H1 (cell line): ENCODE data around the gene TKFC. TPM values are rescaled to one million over a fixed set of nuclear protein-coding genes. Genes with fewer than 3 reads are reported as not detected.

ENCODE experiments used
- CTCF ChIA-PET: fragments of 300-600 bp; sonication (Branson Sonifier 250); formaldehyde crosslinking; loops from one replicate; lab custom pipeline; 2021; ENCODE audit not compliant: partially characterized antibody; lab: Charles Lee
- POLR2A ChIA-PET: fragments of 300-600 bp; sonication (Branson Sonifier 250); formaldehyde crosslinking; loops from one replicate; lab custom pipeline; 2021; ENCODE audit warnings: inconsistent platforms; ENCODE audit not compliant: partially characterized antibody; lab: Charles Lee
- DNase-seq, 2 experiments: peaks; one replicate each; pipeline versions ENCODE4 v3.0.0 to v3.0.0-alpha.2; 2010 to 2022; ENCODE audit warnings: low spot score in 2 of 2, low read depth in 1 of 2, mixed read lengths in 1 of 2
- FAIRE-seq: peaks from 2 replicates; lab custom pipeline; 2011; peaks lifted over from hg19 to GRCh38; lab: Jason Lieb, UNC
- H2AFZ ChIP-seq: 2 replicates; pipeline ENCODE4 v1.8.1; 2012; ENCODE audit warnings: low read length, inconsistent platforms
- H2AK5ac ChIP-seq: 2 replicates; pipeline ENCODE4 v1.6.1; 2013; ENCODE audit warnings: low read depth, low read length
- H2BK120ac ChIP-seq: replicated peaks from 2 replicates; pipeline ENCODE3; 2013; ENCODE audit warnings: low read depth, low read length, inconsistent platforms
- H2BK12ac ChIP-seq: 2 replicates; pipeline ENCODE4 v1.6.1; 2013; ENCODE audit warnings: low read depth, low read length
- H2BK15ac ChIP-seq: 2 replicates; pipeline ENCODE4 v1.6.1; 2013; ENCODE audit warnings: low read length
- H2BK20ac ChIP-seq: 2 replicates; pipeline ENCODE4 v1.6.1; 2013; ENCODE audit warnings: low read length
- H2BK5ac ChIP-seq: 2 replicates; pipeline ENCODE4 v1.6.1; 2013; ENCODE audit warnings: low read depth, low read length
- H3K14ac ChIP-seq: 2 replicates; pipeline ENCODE4 v1.6.1; 2013; ENCODE audit warnings: inconsistent platforms; ENCODE audit not compliant: insufficient read length
- H3K18ac ChIP-seq: 2 replicates; pipeline ENCODE4 v1.6.1; 2013; ENCODE audit warnings: low read length; ENCODE audit errors: extremely low read depth
- H3K23ac ChIP-seq: 2 replicates; pipeline ENCODE4 v1.6.1; 2013; ENCODE audit warnings: inconsistent platforms; ENCODE audit not compliant: insufficient read length
- H3K23me2 ChIP-seq: 2 replicates; pipeline ENCODE4 v1.6.1; 2013; ENCODE audit warnings: low read depth, low read length
- H3K27ac ChIP-seq: 2 replicates; pipeline ENCODE4 v1.6.1; 2011; ENCODE audit warnings: low read depth, low read length, inconsistent platforms
- H3K27me3 ChIP-seq, 4 experiments: replicated peaks in 1 of 4; 1 replicate in 1 of 4; 2 replicates in 3 of 4; pipeline versions ENCODE4 v1.6.1 to v1.8.1; 2011 to 2013; ENCODE audit warnings: low read length in 3 of 4, mild to moderate bottlenecking in 3 of 4, inconsistent platforms in 2 of 4, mixed read lengths in 2 of 4, moderate library complexity in 1 of 4; ENCODE audit not compliant: control insufficient read depth in 3 of 4, insufficient read depth in 3 of 4; ENCODE audit errors: extremely low read depth in 1 of 4
- H3K36me3 ChIP-seq, 4 experiments: 2 replicates each; pipeline versions ENCODE4 v1.6.1 to v1.8.1; 2011 to 2013; ENCODE audit warnings: mild to moderate bottlenecking in 4 of 4, low read length in 3 of 4, moderate library complexity in 2 of 4, control low read depth in 1 of 4, inconsistent platforms in 1 of 4; ENCODE audit not compliant: insufficient read depth in 4 of 4, control insufficient read depth in 2 of 4
- H3K4ac ChIP-seq: replicated peaks from 2 replicates; pipeline ENCODE3; 2013; ENCODE audit warnings: low read length, low read depth, mixed read lengths, inconsistent platforms; ENCODE audit not compliant: insufficient read length
- H3K4me1 ChIP-seq, 4 experiments: replicated peaks in 1 of 4; 1 replicate in 1 of 4; 2 replicates in 3 of 4; pipeline versions ENCODE4 v1.6.1 to v1.8.1; 2011 to 2013; ENCODE audit warnings: low read length in 3 of 4, inconsistent platforms in 2 of 4, mixed read lengths in 1 of 4; ENCODE audit not compliant: insufficient read depth in 4 of 4, control insufficient read depth in 3 of 4
- H3K4me2 ChIP-seq, 2 experiments: 2 replicates each; pipeline versions ENCODE4 v1.6.1 to v1.8.1; 2011 to 2013; ENCODE audit warnings: low read depth in 2 of 2, low read length in 2 of 2, control low read depth in 1 of 2, inconsistent platforms in 1 of 2, mild to moderate bottlenecking in 1 of 2; ENCODE audit not compliant: insufficient read depth in 1 of 2
- H3K4me3 ChIP-seq, 4 experiments: fragments of 200-600, 300-600 bp in 1 of 4; sonication (generic), shearing (Covaris generic), sonication (Bioruptor Twin) in 1 of 4; 2 replicates each; pipeline versions ENCODE4 v1.5.1 to v1.8.1; 2011 to 2016; ENCODE audit warnings: low read length in 4 of 4, low read depth in 3 of 4, control low read depth in 2 of 4, inconsistent platforms in 2 of 4, mild to moderate bottlenecking in 2 of 4, mixed read lengths in 1 of 4, moderate library complexity in 1 of 4; ENCODE audit not compliant: insufficient read depth in 2 of 4; ENCODE audit errors: extremely low read depth in 1 of 4
- H3K56ac ChIP-seq: replicated peaks from 2 replicates; pipeline ENCODE3; 2013; ENCODE audit warnings: low read depth, mild to moderate bottlenecking, mixed read lengths, low read length, inconsistent platforms; ENCODE audit not compliant: insufficient read length
- H3K79me1 ChIP-seq: 2 replicates; pipeline ENCODE4 v1.6.1; 2013; ENCODE audit warnings: low read depth, low read length, control low read depth
- H3K79me2 ChIP-seq, 2 experiments: 2 replicates each; pipeline versions ENCODE4 v1.6.1 to v1.8.1; 2012 to 2013; ENCODE audit warnings: low read length in 2 of 2, mild to moderate bottlenecking in 2 of 2, inconsistent platforms in 1 of 2; ENCODE audit not compliant: insufficient read depth in 2 of 2, control insufficient read depth in 1 of 2
- H3K9ac ChIP-seq, 4 experiments: replicated peaks in 1 of 4; 1 replicate in 1 of 4; 2 replicates in 3 of 4; pipeline versions ENCODE4 v1.6.1 to v1.8.1; 2011 to 2013; ENCODE audit warnings: low read depth in 3 of 4, low read length in 3 of 4, control low read depth in 2 of 4, mild to moderate bottlenecking in 2 of 4, moderate library complexity in 2 of 4, inconsistent platforms in 1 of 4; ENCODE audit errors: extremely low read depth in 1 of 4
- H3K9me3 ChIP-seq, 2 experiments: 2 replicates each; pipeline versions ENCODE4 v1.6.1 to v1.8.1; 2012 to 2013; ENCODE audit warnings: mild to moderate bottlenecking in 2 of 2, moderate library complexity in 2 of 2, control low read depth in 1 of 2, inconsistent platforms in 1 of 2, low read depth in 1 of 2, low read length in 1 of 2, mixed read lengths in 1 of 2; ENCODE audit not compliant: insufficient read depth in 2 of 2
- H4K20me1 ChIP-seq, 2 experiments: replicated peaks in 1 of 2; 2 replicates each; pipeline versions ENCODE3 to v1.8.1; 2011 to 2013; ENCODE audit warnings: inconsistent platforms in 2 of 2, low read length in 2 of 2, mild to moderate bottlenecking in 1 of 2; ENCODE audit not compliant: insufficient read depth in 2 of 2, control insufficient read depth in 1 of 2
- H4K5ac ChIP-seq: 2 replicates; pipeline ENCODE4 v1.6.1; 2013; ENCODE audit warnings: low read length, low read depth, mixed read lengths, inconsistent platforms; ENCODE audit not compliant: insufficient read length
- H4K8ac ChIP-seq: 2 replicates; pipeline ENCODE4 v1.8.0; 2013; ENCODE audit warnings: mild to moderate bottlenecking, moderate library complexity, low read length, inconsistent platforms; ENCODE audit not compliant: insufficient read depth; ENCODE audit errors: extremely low read depth
- H4K91ac ChIP-seq: replicated peaks from 2 replicates; pipeline ENCODE3; 2013; ENCODE audit warnings: low read length, mixed read lengths, inconsistent platforms; ENCODE audit not compliant: insufficient read length
- KDM1A ChIP-seq: fragments of 200-600, 300-600 bp; sonication (generic); IDR thresholded peaks from 2 replicates; pipeline ENCODE4 v1.7.1; 2016; ENCODE audit warnings: mild to moderate bottlenecking, low read length, borderline replicate concordance
- WGBS, 2 experiments: shearing (Covaris generic) in 1 of 2; methylation state at CpG; one replicate each; pipeline versions ENCODE4 v1.1.6 to v1.1.7; 2013 to 2015; ENCODE audit warnings: low lambda C conversion rate in 2 of 2, mixed read lengths in 2 of 2, inconsistent platforms in 1 of 2, low coverage in 1 of 2, missing lambda C conversion rate in 1 of 2; ENCODE audit not compliant: insufficient replicate concordance in 2 of 2, insufficient coverage in 1 of 2, insufficient read length in 1 of 2; ENCODE audit errors: extremely low coverage in 1 of 2, missing lambda C conversion rate in 1 of 2; 5-methylcytosine and 5-hydroxymethylcytosine counted together
- polyA plus RNA-seq, 7 experiments: library from polyadenylated mRNA; depleted of rRNA in 3 of 7; stranded (reverse) in 5 of 7; unstranded in 2 of 7; fragments of >200 nt in 5 of 7; fragments of 200-250 nt in 2 of 7; gene quantifications; 1 replicate in 5 of 7; 2 replicates in 1 of 7; 4 replicates in 1 of 7; pipeline versions ENCODE4 v1.2.1 to v1.2.3, GENCODE V29; 2011 to 2013; ENCODE audit warnings: missing spikeins in 2 of 7, mixed read lengths in 2 of 7
- total RNA-seq: library from RNA; stranded (reverse); fragmentation: NEBNext Ultra II Directional; extraction: Animal tissue kit (Norgen Biotek cat#: 25700); gene quantifications from 2 replicates; pipeline ENCODE4 v1.2.1, GENCODE V29; 2021

Gene TKFC
- total and polyA plus RNA-seq, 2 of the 8 experiments (the other 6 are each of a cell fraction or from before 2014, with no cell fraction given): 53.5 to 55.0 TPM

- H3K27ac ChIP-seq: no peak overlapping the region
- H4K8ac ChIP-seq: no peak overlapping the region
- no peak overlapping the region for H3K4me2 ChIP-seq
- no peak for FAIRE-seq
- no peaks in the 10 kb centered on the region for H3K79me1 ChIP-seq
- peaks cover 0 to 8% (median 5%) of the 10 kb centered on the region in 4 experiments; a peak in 4 of 7 replicates for H3K4me1 ChIP-seq
- H3K36me3 ChIP-seq: peaks cover 0 to 11% (median 4%) of the 10 kb centered on the region in 4 experiments; a peak in 4 of 8 replicates
- no peaks in the 10 kb centered on the region for H3K23me2 ChIP-seq
- no peak overlapping the region for H2BK15ac ChIP-seq
- ChIA-PET POLR2A (interaction anchor here (2.7 to 4.5 kb wide), 2 partner anchors 9 to 11 kb away, joined by 7 to 54 read pairs; partner anchors contain the start of gene VWCE), CTCF (interaction anchor here (1.2 kb wide), 1 partner anchor 101 kb away, joined by 3 read pairs; no protein-coding TSS in a partner anchor)
- no peak overlapping the region for H2AK5ac ChIP-seq
- no peaks in the 10 kb centered on the region for H3K79me2 ChIP-seq
- H3K9me3 ChIP-seq: no peaks in the 10 kb centered on the region; a peak in 1 of 4 replicates
- peaks cover 0 to 5% (median under 1%) of the 10 kb centered on the region in 4 experiments; a peak in 4 of 7 replicates for H3K27me3 ChIP-seq
- no peak overlapping the region for H3K4ac ChIP-seq
- H4K91ac ChIP-seq: no peak overlapping the region
- no peak overlapping the region for H3K14ac ChIP-seq
- no peak overlapping the region for H2BK20ac ChIP-seq
- H3K56ac ChIP-seq: no peak overlapping the region
- no peak for DNase-seq
- H4K20me1 ChIP-seq: peaks cover 4 to 5% of the 10 kb centered on the region in 2 experiments
- no peak overlapping the region for H2AFZ ChIP-seq
- no peak overlapping the region for H3K9ac ChIP-seq
- no peak overlapping the region for H2BK12ac ChIP-seq
- no peak overlapping the region for H4K5ac ChIP-seq
- H3K4me3 ChIP-seq: no peak overlapping the region
- no peak overlapping the region for H2BK5ac ChIP-seq
- 84% methylated on average over 4 of the region's 4 CpGs; no CpG with 5 or more reads in 1 of the 2 experiments for WGBS, 2 experiments
- no peak overlapping the region for H2BK120ac ChIP-seq
- no peak overlapping the region for H3K23ac ChIP-seq
- no peak overlapping the region for H3K18ac ChIP-seq
- no peak for TF ChIP-seq KDM1A
Measured at GRCh38 chr11:61283613-61284012, 49.4 kb upstream of the TKFC start.
